HG02642 (cell line): ENCODE results near the gene MORN4.
A peak's percentile ranks its signal among the peaks of the same experiment; 100 is the strongest.
"Not testable (repeated sequence)": the region's sequence is repeated elsewhere in the genome, so short reads cannot be mapped to it uniquely, and the experiment has no call there.

Experiments used
- ATAC-seq: cut with Tn5 transposase; IDR thresholded peaks from one replicate; pipeline ENCODE4 v1.9.1; 2021; ENCODE audit warnings: mild to moderate bottlenecking; ENCODE audit not compliant: unreplicated experiment, poor library complexity

Gene MORN4

DNA sequence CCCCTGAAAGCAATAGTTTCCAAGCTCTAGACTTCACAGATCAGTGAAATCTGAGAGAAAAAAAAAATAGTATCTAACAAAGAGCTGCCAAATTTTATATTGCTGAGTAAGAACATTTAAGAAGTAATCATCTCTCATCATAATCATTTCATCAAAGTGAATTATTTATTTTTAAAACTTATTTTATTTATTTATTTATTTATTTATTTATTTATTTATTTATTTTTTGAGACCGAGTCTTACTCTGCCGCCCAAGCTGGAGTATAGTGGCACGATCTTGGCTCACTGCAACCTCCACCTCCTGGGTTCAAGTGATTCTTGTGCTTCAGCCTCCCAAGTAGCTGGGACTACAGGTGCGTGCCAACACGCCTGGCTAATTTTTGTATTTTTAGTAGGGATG, 56.8 kb downstream of the MORN4 start:
- ATAC-seq: not testable (repeated sequence)

- no peak for ATAC-seq
Observed at GRCh38 chr10:97575127-97575668, 58.1 kb downstream of the MORN4 start.

DNA sequence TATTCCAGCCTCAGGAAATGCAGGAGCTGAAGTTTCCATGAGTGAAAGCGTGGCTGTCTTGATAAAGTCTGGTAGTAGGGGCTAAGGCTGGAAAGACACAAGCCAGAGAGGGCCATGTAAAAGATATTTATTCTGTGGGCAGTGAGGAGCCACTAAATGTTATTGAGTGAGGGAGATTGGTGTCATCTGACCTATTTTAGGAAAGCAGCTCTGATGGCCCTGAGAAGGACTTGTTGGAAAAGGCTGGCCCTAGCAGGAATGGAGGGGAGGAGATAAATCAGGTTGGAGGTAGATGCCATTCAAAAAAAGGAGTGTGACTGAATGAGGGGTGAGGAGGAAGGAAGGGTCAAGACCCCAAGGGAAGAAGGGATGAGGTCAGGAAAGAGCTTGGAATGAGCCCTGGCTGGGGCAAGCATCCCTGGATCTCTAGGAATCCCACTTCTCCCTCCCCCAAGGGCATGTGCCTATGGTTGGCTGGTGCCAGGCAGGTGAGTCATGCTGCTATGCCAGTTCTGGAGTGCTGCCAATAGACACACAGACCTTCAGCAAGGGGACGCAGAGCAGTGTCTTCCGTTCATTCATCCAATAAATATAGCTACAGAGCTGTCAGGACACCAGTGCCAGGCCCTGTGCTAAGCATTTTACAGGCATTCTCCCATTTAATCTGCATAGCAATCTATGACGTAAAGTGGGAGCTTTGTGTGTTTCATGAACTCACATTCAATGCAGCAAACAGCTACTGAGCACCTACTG, 58.8 kb downstream of the MORN4 start:
- no peak for ATAC-seq

DNA sequence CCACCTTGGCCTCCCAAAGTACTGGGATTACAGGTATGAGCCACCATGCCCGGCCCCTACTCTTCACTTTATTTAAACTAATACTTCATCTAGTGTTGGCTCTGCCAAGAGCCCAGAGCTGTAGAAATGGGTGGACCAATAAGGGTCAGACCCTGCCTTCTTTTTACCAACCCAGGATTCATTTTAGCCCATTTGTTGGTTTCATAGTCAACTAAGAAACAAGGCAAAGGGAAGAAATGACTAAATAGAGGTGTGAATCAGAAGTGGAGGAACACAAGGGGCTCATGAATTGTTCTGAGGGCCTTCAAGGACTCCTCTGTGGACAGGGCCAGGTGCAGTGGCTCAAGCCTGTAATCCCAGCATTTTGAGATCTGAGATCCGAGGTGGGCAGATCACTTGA, 59.6 kb downstream of the MORN4 start:
- no peak for ATAC-seq

- ATAC-seq: no peak
Observed at GRCh38 chr10:97573021-97573420, 60.3 kb downstream of the MORN4 start.

- ATAC-seq: peak; percentile 54
Observed at GRCh38 chr10:97572214-97572989, 60.9 kb downstream of the MORN4 start, which contains the start of gene ANKRD2. TSS of gene ANKRD2 (plus strand) at chr10:97572779. CDS start at chr10:97572789, 10 bp downstream.

- no peak for ATAC-seq
Observed at GRCh38 chr10:97571622-97572021, 61.7 kb downstream of the MORN4 start.

- ATAC-seq: no peak
Observed at GRCh38 chr10:97570789-97571471, 62.4 kb downstream of the MORN4 start.

- no peak for ATAC-seq
Observed at GRCh38 chr10:97570146-97570788, 63.0 kb downstream of the MORN4 start.

DNA sequence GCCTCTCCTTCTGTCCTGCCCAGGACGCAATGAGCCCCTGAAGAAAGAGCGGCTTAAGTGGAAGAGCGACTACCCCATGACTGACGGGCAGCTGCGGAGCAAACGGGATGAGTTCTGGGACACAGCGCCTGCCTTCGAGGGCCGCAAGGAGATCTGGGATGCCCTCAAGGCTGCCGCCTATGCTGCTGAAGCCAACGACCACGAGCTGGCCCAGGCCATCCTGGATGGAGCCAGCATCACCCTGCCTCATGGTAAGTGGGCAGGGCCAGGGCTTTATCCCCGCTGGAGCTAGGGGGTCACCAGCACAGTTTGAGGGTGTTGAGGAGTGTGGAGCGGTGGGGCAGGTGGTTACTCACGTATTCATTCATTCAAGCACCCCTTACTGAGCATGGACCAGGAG, 65.4 kb downstream of the MORN4 start:
- ATAC-seq: no peak

DNA sequence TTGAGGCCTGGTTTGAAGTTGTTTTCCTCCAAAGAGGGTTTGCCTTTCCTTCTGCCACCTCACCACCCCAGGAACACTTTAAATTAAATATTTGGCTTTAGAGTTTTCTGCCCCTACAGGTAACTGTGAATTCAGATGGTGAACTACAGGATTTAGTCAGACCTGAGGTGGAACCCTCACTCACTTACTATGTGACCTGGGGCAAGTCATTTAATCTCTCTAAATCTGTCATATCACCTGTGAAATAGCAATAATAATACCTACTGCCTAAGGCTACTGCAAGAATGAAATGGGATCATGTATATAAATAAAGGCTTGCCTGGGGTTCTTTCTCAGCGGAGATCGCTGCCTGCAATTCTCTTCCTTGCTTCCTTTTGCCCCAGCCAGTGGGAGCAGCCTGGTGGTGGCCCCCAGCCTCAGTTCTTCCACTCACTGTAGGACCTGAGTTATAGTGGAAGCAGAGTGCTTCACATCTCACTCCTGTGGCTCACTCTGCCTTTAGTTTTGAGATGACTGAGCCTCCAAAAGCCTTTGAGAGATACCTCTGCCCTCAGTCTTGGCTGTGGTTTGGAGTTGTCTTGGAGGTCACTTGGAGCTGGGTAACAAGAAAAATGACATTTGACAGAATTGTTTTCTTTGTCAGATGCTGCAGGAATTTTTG, 66.8 kb downstream of the MORN4 start:
- no peak for ATAC-seq

GRCh38 chr10:97564776-97565175, 68.5 kb downstream of the MORN4 start:
- no peak for ATAC-seq
